HL-60 (cell line): ENCODE measurements around the gene BTBD17.

ENCODE experiments used
- CTCF ChIP-seq: IDR thresholded peaks from one replicate; pipeline ENCODE4 v1.5.1; 2011; ENCODE audit warnings: low read length, control low read depth, inconsistent platforms; ENCODE audit not compliant: insufficient read depth
- SPI1 ChIP-seq: IDR thresholded peaks from 2 replicates; pipeline ENCODE4 v1.6.1; 2012; ENCODE audit warnings: low read depth, mild to moderate bottlenecking, borderline replicate concordance
- TF ChIP-seq, protein P1 (sequence below): IDR thresholded peaks from 2 replicates; pipeline ENCODE4 v1.6.1; 2012; ENCODE audit warnings: low read depth; ENCODE audit not compliant: insufficient replicate concordance

DNA sequence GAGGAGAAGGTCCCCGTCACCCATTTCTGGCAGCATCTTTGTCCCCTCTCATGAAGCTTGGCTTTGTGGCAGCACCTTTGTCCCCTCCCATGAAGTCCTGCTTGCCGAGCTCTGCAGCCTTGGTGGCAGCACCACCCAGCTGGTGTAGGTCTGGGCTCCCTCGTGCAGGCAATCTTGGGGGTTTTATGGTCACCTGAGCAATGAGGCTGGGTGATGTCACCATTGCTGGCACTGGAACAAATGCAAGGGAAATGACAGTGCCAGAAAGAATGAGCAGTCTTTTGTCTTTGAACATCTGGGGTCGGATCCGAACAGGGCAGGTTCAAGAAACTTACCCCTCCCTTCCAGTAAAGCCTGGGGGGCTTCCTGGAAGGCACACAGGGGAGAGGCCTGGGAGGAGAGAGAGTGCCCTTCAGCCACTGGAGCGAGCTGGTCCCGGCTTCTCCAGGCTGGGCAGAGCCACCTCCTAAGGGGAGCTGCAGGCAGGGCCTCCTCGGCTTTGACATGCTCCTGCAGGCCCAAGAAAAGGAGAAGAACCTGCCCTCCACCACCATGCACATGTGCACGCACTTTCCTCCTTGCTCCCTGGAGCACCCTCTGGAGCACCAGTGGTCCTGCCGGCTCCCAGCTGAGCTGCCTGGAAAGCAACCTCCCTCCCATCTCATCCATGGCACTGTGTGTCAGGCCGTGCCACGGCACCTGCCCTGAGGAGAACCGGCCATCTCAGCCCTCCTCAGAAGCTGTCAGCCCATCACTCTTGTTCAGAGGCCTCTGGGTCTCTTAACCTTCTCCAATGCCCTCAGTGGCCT, 16.0 kb downstream of the BTBD17 start:
- no peak for TF ChIP-seq CTCF
- no peak for TF ChIP-seq SPI1
- TF ChIP-seq, protein P1, sequence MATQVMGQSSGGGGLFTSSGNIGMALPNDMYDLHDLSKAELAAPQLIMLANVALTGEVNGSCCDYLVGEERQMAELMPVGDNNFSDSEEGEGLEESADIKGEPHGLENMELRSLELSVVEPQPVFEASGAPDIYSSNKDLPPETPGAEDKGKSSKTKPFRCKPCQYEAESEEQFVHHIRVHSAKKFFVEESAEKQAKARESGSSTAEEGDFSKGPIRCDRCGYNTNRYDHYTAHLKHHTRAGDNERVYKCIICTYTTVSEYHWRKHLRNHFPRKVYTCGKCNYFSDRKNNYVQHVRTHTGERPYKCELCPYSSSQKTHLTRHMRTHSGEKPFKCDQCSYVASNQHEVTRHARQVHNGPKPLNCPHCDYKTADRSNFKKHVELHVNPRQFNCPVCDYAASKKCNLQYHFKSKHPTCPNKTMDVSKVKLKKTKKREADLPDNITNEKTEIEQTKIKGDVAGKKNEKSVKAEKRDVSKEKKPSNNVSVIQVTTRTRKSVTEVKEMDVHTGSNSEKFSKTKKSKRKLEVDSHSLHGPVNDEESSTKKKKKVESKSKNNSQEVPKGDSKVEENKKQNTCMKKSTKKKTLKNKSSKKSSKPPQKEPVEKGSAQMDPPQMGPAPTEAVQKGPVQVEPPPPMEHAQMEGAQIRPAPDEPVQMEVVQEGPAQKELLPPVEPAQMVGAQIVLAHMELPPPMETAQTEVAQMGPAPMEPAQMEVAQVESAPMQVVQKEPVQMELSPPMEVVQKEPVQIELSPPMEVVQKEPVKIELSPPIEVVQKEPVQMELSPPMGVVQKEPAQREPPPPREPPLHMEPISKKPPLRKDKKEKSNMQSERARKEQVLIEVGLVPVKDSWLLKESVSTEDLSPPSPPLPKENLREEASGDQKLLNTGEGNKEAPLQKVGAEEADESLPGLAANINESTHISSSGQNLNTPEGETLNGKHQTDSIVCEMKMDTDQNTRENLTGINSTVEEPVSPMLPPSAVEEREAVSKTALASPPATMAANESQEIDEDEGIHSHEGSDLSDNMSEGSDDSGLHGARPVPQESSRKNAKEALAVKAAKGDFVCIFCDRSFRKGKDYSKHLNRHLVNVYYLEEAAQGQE = no peak
